SK-N-SH (cell line): Measurements from ENCODE around the gene KCNK5. TPM values are rescaled to one million over a fixed set of nuclear protein-coding genes. Genes with fewer than 3 reads are reported as not detected.

ENCODE experiments used
- CTCF ChIA-PET: fragments of 300-600, 350-600 bp; formaldehyde crosslinking; extraction: SDS; loops from one replicate; lab custom pipeline; 2021; lab: Yijun Ruan, JAX
- POLR2A ChIA-PET: fragments of 350-600 bp; sonication (Branson Sonifier 250); formaldehyde crosslinking; extraction: SDS; loops from one replicate; lab custom pipeline; 2020; ENCODE audit warnings: antibody characterized with exemption, inconsistent platforms; lab: Yijun Ruan, JAX
- DNase-seq: peaks from one replicate; pipeline ENCODE4 v3.0.0; 2012
- H2AFZ ChIP-seq: fragments of 200-600 bp; sonication (generic); 2 replicates; pipeline ENCODE4 v1.8.1; 2016; ENCODE audit warnings: antibody characterized with exemption, mild to moderate bottlenecking, low read depth
- H3F3A ChIP-seq: fragments of 200-600 bp; sonication (generic); replicated peaks from 2 replicates; pipeline ENCODE3; 2016; ENCODE audit warnings: antibody characterized with exemption, mild to moderate bottlenecking; ENCODE audit not compliant: insufficient read depth
- H3K27ac ChIP-seq, 2 experiments: fragments of 200-500 bp in 1 of 2; fragments of 200-600 bp in 1 of 2; sonication (Bioruptor generic) in 1 of 2; sonication (generic), shearing (Covaris generic) in 1 of 2; 2 replicates each; pipeline versions ENCODE4 v1.5.1 to v1.6.1; 2014 to 2016; ENCODE audit warnings: low read depth in 2 of 2, inconsistent platforms in 1 of 2, low read length in 1 of 2, mild to moderate bottlenecking in 1 of 2, mixed read lengths in 1 of 2
- H3K27me3 ChIP-seq: fragments of 200-600 bp; sonication (generic), shearing (Covaris generic); 2 replicates; pipeline ENCODE4 v1.6.1; 2016; ENCODE audit warnings: mixed run types; ENCODE audit not compliant: insufficient read depth
- H3K36me3 ChIP-seq, 2 experiments: fragments of 200-500 bp in 1 of 2; fragments of 200-600 bp in 1 of 2; sonication (Bioruptor generic) in 1 of 2; sonication (generic) in 1 of 2; replicated peaks in 1 of 2; 2 replicates each; pipeline versions ENCODE3 to v1.5.1; 2014 to 2016; ENCODE audit warnings: low read length in 1 of 2, mild to moderate bottlenecking in 1 of 2; ENCODE audit not compliant: insufficient read depth in 2 of 2, control insufficient read depth in 1 of 2
- H3K4me1 ChIP-seq, 2 experiments: fragments of 200-500 bp in 1 of 2; fragments of 200-600 bp in 1 of 2; sonication (Bioruptor generic) in 1 of 2; sonication (generic), shearing (Covaris generic) in 1 of 2; 2 replicates each; pipeline versions ENCODE4 v1.5.1 to v1.6.1; 2014 to 2016; ENCODE audit warnings: low read depth in 1 of 2, low read length in 1 of 2, mixed run types in 1 of 2; ENCODE audit not compliant: insufficient read depth in 2 of 2, control insufficient read depth in 1 of 2
- H3K4me2 ChIP-seq: fragments of 200-600 bp; sonication (generic), shearing (Covaris generic); 2 replicates; pipeline ENCODE4 v1.6.1; 2017; ENCODE audit warnings: mixed run types
- H3K4me3 ChIP-seq, 2 experiments: fragments of 200-500 bp in 1 of 2; fragments of 200-600 bp in 1 of 2; sonication (Bioruptor generic) in 1 of 2; sonication (generic), shearing (Covaris generic) in 1 of 2; 2 replicates each; pipeline versions ENCODE4 v1.5.1 to v1.8.1; 2014 to 2016; ENCODE audit warnings: low read depth in 2 of 2, inconsistent platforms in 1 of 2, low read length in 1 of 2, mild to moderate bottlenecking in 1 of 2, mixed read lengths in 1 of 2, moderate library complexity in 1 of 2
- H3K79me2 ChIP-seq: fragments of 200-600 bp; sonication (generic); 2 replicates; pipeline ENCODE4 v1.8.1; 2017; ENCODE audit warnings: mild to moderate bottlenecking; ENCODE audit not compliant: insufficient read depth
- H3K9ac ChIP-seq: fragments of 200-600 bp; sonication (generic); 2 replicates; pipeline ENCODE4 v1.6.1; 2017; ENCODE audit warnings: mixed run types
- H3K9me2 ChIP-seq: fragments of 200-600 bp; sonication (generic); 2 replicates; pipeline ENCODE4 v1.6.1; 2017; ENCODE audit warnings: mixed run types
- H3K9me3 ChIP-seq: fragments of 200-600 bp; sonication (generic); 2 replicates; pipeline ENCODE4 v1.6.1; 2017; ENCODE audit warnings: mixed run types, mild to moderate bottlenecking, moderate library complexity
- H4K20me1 ChIP-seq: fragments of 200-600 bp; sonication (generic); 2 replicates; pipeline ENCODE4 v1.6.1; 2017; ENCODE audit warnings: mild to moderate bottlenecking, mixed run types; ENCODE audit not compliant: insufficient read depth
- ELF1 ChIP-seq: IDR thresholded peaks from 2 replicates; pipeline ENCODE4 v1.4.0; 2012
- EP300 ChIP-seq, 2 experiments: IDR thresholded peaks; 2 replicates each; pipeline versions ENCODE4 v1.4.0 to v1.6.1; 2012; ENCODE audit warnings: borderline replicate concordance in 1 of 2, low read depth in 1 of 2, low read length in 1 of 2
- EZH2phosphoT487 ChIP-seq: fragments of 200-600 bp; sonication (generic); IDR thresholded peaks from 2 replicates; pipeline ENCODE4 v1.6.1; 2017; ENCODE audit warnings: low read depth, mixed run types, mild to moderate bottlenecking, antibody characterized with exemption, moderate library complexity, borderline replicate concordance
- FOSL2 ChIP-seq: IDR thresholded peaks from 2 replicates; pipeline ENCODE4 v1.4.0; 2012; ENCODE audit warnings: low read depth, mild to moderate bottlenecking, moderate library complexity, borderline replicate concordance
- FOXM1 ChIP-seq: IDR thresholded peaks from 2 replicates; pipeline ENCODE4 v1.4.0; 2012; ENCODE audit warnings: low read depth, mild to moderate bottlenecking
- GABPA ChIP-seq: IDR thresholded peaks from 2 replicates; pipeline ENCODE4 v1.4.0; 2012; ENCODE audit warnings: low read depth, mild to moderate bottlenecking
- JUND ChIP-seq: IDR thresholded peaks from 2 replicates; pipeline ENCODE4 v1.4.0; 2012
- MAX ChIP-seq: IDR thresholded peaks from 2 replicates; pipeline ENCODE4 v1.4.0; 2012; ENCODE audit warnings: low read depth
- MEF2A ChIP-seq: IDR thresholded peaks from 2 replicates; pipeline ENCODE4 v1.4.0; 2012; ENCODE audit warnings: low read depth, borderline replicate concordance
- MXI1 ChIP-seq: IDR thresholded peaks from 2 replicates; pipeline ENCODE4 v1.6.1; 2012; ENCODE audit warnings: mild to moderate bottlenecking, low read depth, low read length, improper control_type of control experiment
- NFIC ChIP-seq: IDR thresholded peaks from 2 replicates; pipeline ENCODE4 v1.4.0; 2012; ENCODE audit warnings: borderline replicate concordance
- RAD21 ChIP-seq: IDR thresholded peaks from 2 replicates; pipeline ENCODE4 v1.6.1; 2012; ENCODE audit warnings: mild to moderate bottlenecking, low read length
- RCOR1 ChIP-seq: fragments of 150-350 bp; IDR thresholded peaks from 2 replicates; pipeline ENCODE4 v1.6.1; 2017; ENCODE audit warnings: antibody characterized with exemption, low read length
- SMC3 ChIP-seq: IDR thresholded peaks from 2 replicates; pipeline ENCODE4 v1.6.1; 2012; ENCODE audit warnings: low read depth, low read length, improper control_type of control experiment
- TCF12 ChIP-seq: IDR thresholded peaks from 2 replicates; pipeline ENCODE4 v1.4.0; 2012
- TEAD4 ChIP-seq: IDR thresholded peaks from 2 replicates; pipeline ENCODE4 v1.4.0; 2012; ENCODE audit warnings: mild to moderate bottlenecking, borderline replicate concordance; ENCODE audit not compliant: insufficient read depth
- USF2 ChIP-seq: fragments of 150-350 bp; IDR thresholded peaks from 2 replicates; pipeline ENCODE4 v1.6.1; 2017; ENCODE audit warnings: antibody characterized with exemption, low read length, low read depth, borderline replicate concordance
- WGBS: methylation state at CpG from one replicate; pipeline ENCODE4 v1.1.6; 2017; ENCODE audit warnings: low lambda C conversion rate; 5-methylcytosine and 5-hydroxymethylcytosine counted together
- polyA plus RNA-seq, 3 experiments: library from polyadenylated mRNA; depleted of rRNA; stranded (reverse); fragments of >200 nt; gene quantifications; 2 replicates each; pipeline ENCODE4 v1.2.3, GENCODE V29; 2012
- TF ChIP-seq, protein P1 (sequence below): fragments of 200-600 bp; sonication (generic); IDR thresholded peaks from 2 replicates; pipeline ENCODE4 v1.6.1; 2017; ENCODE audit warnings: antibody characterized with exemption, mild to moderate bottlenecking, moderate library complexity

The KCNK5 gene
- polyA plus RNA-seq, 1 of the 3 experiments (the other 2 are of a cell fraction), result not detected

- Histone ChIP-seq H4K20me1 (no peaks in the 10 kb centered on the region), H3K79me2 (no peaks in the 10 kb centered on the region), H3K4me2 (no peak overlapping the region), H3K36me3 (no peaks in the 10 kb centered on the region), H2AFZ (no peak overlapping the region), H3K9me3 (no peaks in the 10 kb centered on the region), H3K27me3 (no peaks in the 10 kb centered on the region), H3F3A (no peaks in the 10 kb centered on the region), H3K4me3 (no peak overlapping the region), H3K9ac (no peak overlapping the region), H3K9me2 (no peaks in the 10 kb centered on the region), H3K4me1 (peaks cover 0 to 4% of the 10 kb centered on the region in 2 experiments; a peak in 1 of 4 replicates), H3K27ac (no peak overlapping the region)
- ChIA-PET POLR2A (no interaction called here), CTCF (interaction anchor here (0.9 to 3.0 kb wide), 4 partner anchors 12 to 108 kb away, joined by 3 to 10 read pairs (median 6); no protein-coding TSS in a partner anchor)
- no peak for DNase-seq
- TF ChIP-seq GABPA, result no peak
- TF ChIP-seq RAD21, result no peak
- no peak for TF ChIP-seq ELF1
- no peak for TF ChIP-seq MAX
- TF ChIP-seq EP300 (IDR thresholded peaks at IDR 0.05; ENCODE audit: borderline replicate concordance in 1 of 2, low read depth in 1 of 2, low read length in 1 of 2), result no peak
- no peak for TF ChIP-seq TEAD4
- no peak for TF ChIP-seq FOXM1
- TF ChIP-seq FOSL2, result no peak
- TF ChIP-seq SMC3, result no peak
- TF ChIP-seq RCOR1, result no peak
- TF ChIP-seq, protein P1, sequence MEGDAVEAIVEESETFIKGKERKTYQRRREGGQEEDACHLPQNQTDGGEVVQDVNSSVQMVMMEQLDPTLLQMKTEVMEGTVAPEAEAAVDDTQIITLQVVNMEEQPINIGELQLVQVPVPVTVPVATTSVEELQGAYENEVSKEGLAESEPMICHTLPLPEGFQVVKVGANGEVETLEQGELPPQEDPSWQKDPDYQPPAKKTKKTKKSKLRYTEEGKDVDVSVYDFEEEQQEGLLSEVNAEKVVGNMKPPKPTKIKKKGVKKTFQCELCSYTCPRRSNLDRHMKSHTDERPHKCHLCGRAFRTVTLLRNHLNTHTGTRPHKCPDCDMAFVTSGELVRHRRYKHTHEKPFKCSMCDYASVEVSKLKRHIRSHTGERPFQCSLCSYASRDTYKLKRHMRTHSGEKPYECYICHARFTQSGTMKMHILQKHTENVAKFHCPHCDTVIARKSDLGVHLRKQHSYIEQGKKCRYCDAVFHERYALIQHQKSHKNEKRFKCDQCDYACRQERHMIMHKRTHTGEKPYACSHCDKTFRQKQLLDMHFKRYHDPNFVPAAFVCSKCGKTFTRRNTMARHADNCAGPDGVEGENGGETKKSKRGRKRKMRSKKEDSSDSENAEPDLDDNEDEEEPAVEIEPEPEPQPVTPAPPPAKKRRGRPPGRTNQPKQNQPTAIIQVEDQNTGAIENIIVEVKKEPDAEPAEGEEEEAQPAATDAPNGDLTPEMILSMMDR, result no peak
- no peak for TF ChIP-seq MXI1
- no peak for TF ChIP-seq EZH2phosphoT487
- TF ChIP-seq MEF2A, result no peak
- TF ChIP-seq TCF12, result no peak
- no peak for TF ChIP-seq JUND
- TF ChIP-seq USF2, result no peak
- TF ChIP-seq NFIC, result no peak
- WGBS, result 47% methylated on average over 4 of the region's 4 CpGs
Observed at GRCh38 chr6:39202166-39202565, 27.1 kb downstream of the KCNK5 start.
